ENCODE results near the gene CTBP2.

DNA sequence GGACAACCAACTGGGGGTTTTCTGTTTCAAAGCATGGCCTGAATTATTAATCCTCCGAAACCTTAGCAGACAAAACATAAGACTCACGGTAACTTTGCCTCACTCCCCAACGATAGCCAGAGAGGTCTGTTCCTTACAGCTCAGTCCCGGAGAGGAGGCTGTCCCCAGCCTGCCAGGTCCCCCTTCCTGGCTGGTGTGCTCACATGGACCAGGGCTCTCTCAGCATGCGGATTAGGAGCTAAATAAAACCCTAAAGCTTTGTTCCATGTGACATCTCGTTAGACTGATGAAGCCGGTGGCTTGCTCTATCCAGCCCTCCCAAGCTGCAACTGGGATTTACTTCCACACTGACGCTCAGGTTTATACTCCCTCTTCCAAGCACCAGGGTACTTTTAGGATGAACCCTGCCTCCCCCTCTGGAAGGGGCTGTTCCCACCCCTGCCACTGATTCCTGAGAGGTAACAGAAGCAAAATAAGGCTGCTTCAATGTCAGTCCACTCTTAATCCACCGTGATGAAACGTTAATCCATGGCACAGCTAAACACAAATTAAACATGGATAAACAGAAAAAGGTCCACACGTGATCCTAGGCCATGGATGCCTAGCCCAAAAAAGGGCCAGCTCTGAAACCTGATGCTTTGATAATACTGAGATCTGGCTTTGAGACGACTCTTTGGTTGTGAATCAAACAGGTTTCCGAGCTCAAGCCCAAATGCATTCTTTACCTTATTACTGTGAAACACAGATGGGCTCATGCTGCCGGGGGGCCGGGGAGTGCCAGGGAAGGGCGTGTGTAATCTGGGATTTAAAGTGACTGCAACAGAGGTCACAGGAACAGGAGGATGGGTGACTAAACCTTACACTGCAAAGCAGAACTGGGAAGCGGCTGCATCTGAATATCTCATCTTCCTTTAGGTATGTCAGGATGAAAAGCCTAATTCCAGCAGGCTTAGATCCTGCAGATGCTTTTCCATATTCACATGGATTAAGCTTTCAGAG, 132.2 kb downstream of the CTBP2 start:
- TF ChIP-seq, protein P1, sequence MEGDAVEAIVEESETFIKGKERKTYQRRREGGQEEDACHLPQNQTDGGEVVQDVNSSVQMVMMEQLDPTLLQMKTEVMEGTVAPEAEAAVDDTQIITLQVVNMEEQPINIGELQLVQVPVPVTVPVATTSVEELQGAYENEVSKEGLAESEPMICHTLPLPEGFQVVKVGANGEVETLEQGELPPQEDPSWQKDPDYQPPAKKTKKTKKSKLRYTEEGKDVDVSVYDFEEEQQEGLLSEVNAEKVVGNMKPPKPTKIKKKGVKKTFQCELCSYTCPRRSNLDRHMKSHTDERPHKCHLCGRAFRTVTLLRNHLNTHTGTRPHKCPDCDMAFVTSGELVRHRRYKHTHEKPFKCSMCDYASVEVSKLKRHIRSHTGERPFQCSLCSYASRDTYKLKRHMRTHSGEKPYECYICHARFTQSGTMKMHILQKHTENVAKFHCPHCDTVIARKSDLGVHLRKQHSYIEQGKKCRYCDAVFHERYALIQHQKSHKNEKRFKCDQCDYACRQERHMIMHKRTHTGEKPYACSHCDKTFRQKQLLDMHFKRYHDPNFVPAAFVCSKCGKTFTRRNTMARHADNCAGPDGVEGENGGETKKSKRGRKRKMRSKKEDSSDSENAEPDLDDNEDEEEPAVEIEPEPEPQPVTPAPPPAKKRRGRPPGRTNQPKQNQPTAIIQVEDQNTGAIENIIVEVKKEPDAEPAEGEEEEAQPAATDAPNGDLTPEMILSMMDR (IDR thresholded peaks at IDR 0.05) = no peak
- no peak for TF ChIP-seq POLR2A (IDR thresholded peaks at IDR 0.05)
